Activated T-cell treated with anti-CD3 and anti-CD28 coated beads for 1 hour (primary cell): Measurements from ENCODE around the gene HARS2.
"Not testable (repeated sequence)": the region's sequence is repeated elsewhere in the genome, so short reads cannot be mapped to it uniquely, and the experiment has no call there.

Experiments
- DNase-seq: peaks from one replicate; pipeline ENCODE4 v3.0.0-alpha.2; 2020; ENCODE audit warnings: low read depth

Gene HARS2

GRCh38 chr5:140700177-140701144 lies 9.2 kb downstream of the HARS2 start, which contains the start of gene ZMAT2:
ZMAT2 (plus strand) TSS chr5:140700447; CDS start chr5:140700461, 14 bp downstream.
- peak; percentile 89 for DNase-seq

- no peak for DNase-seq
Measured at GRCh38 chr5:140707812-140708211, 16.6 kb downstream of the HARS2 start.

- DNase-seq = not testable (repeated sequence)
Measured at GRCh38 chr5:140708787-140709186, 17.5 kb downstream of the HARS2 start.

GRCh38 chr5:140710899-140711552 lies 19.8 kb downstream of the HARS2 start:
- DNase-seq = peak; percentile 73

GRCh38 chr5:140711794-140712193 lies 20.5 kb downstream of the HARS2 start:
- no peak for DNase-seq

- DNase-seq = no peak
Measured at GRCh38 chr5:140713562-140714094, 22.4 kb downstream of the HARS2 start.

GRCh38 chr5:140716238-140716637 lies 25.0 kb downstream of the HARS2 start:
- DNase-seq = not testable (repeated sequence)

GRCh38 chr5:140718266-140718592 lies 27.0 kb downstream of the HARS2 start:
- DNase-seq = no peak

GRCh38 chr5:140720738-140721137 lies 29.5 kb downstream of the HARS2 start:
- DNase-seq = not testable (repeated sequence)

GRCh38 chr5:140721395-140721794 lies 30.1 kb downstream of the HARS2 start:
- not testable (repeated sequence) for DNase-seq

GRCh38 chr5:140725799-140726471 lies 34.7 kb downstream of the HARS2 start:
- DNase-seq = peak; percentile 42

GRCh38 chr5:140733098-140733497 lies 41.8 kb downstream of the HARS2 start:
- DNase-seq = no peak

- no peak for DNase-seq
Measured at GRCh38 chr5:140734354-140734753, 43.1 kb downstream of the HARS2 start.

GRCh38 chr5:140737486-140737885 lies 46.2 kb downstream of the HARS2 start:
- no peak for DNase-seq

GRCh38 chr5:140741967-140742366 lies 50.7 kb downstream of the HARS2 start:
- no peak for DNase-seq
